ENCODE data around the gene GAMT.
"Not testable (repeated sequence)": the region's sequence is repeated elsewhere in the genome, so short reads cannot be mapped to it uniquely, and the experiment has no call there.

The GAMT gene

GRCh38 chr19:1401138-1401888 is at the start of gene GAMT:
TSS of gene GAMT (minus strand) at chr19:1401542. CDS start at chr19:1401476, 66 bp downstream.
- peak; percentile 81 for DNase-seq (ENCODE audit: low spot score)

GRCh38 chr19:1449467-1450442 is 48.4 kb upstream of the GAMT start, which contains the start of gene APC2:
TSS of gene APC2 (plus strand) at chr19:1450121. CDS start at chr19:1453002, 2,881 bp downstream.
- DNase-seq (ENCODE audit: low spot score): no peak

- DNase-seq (ENCODE audit: low spot score): no peak
Measured at GRCh38 chr19:1447944-1448343, 46.6 kb upstream of the GAMT start.

GRCh38 chr19:1447504-1447903 is 46.2 kb upstream of the GAMT start:
- DNase-seq (ENCODE audit: low spot score): no peak

- DNase-seq (ENCODE audit: low spot score): no peak
Measured at GRCh38 chr19:1446713-1447481, 45.6 kb upstream of the GAMT start.

GRCh38 chr19:1445932-1446712 is 44.8 kb upstream of the GAMT start:
- no peak for DNase-seq (ENCODE audit: low spot score)

- DNase-seq (ENCODE audit: low spot score): peak; percentile 88
Measured at GRCh38 chr19:1445185-1445931, 44.0 kb upstream of the GAMT start.

GRCh38 chr19:1441677-1442438 is 40.5 kb upstream of the GAMT start:
- DNase-seq (ENCODE audit: low spot score): no peak

GRCh38 chr19:1441022-1441426 is 39.7 kb upstream of the GAMT start:
- DNase-seq (ENCODE audit: low spot score): no peak

- DNase-seq (ENCODE audit: low spot score): no peak
Measured at GRCh38 chr19:1440418-1440801, 39.1 kb upstream of the GAMT start.

GRCh38 chr19:1439525-1440417 is 38.4 kb upstream of the GAMT start:
- DNase-seq (ENCODE audit: low spot score): not testable (repeated sequence)

- DNase-seq (ENCODE audit: low spot score): no peak
Measured at GRCh38 chr19:1438933-1439354, 37.6 kb upstream of the GAMT start.

GRCh38 chr19:1438035-1438932 is 36.9 kb upstream of the GAMT start, which contains the start of gene RPS15:
TSS of gene RPS15 (plus strand) at chr19:1438396. CDS start at chr19:1438426, 30 bp downstream.
- DNase-seq (ENCODE audit: low spot score): peak; percentile 98

GRCh38 chr19:1437609-1438008 is 36.3 kb upstream of the GAMT start:
- no peak for DNase-seq (ENCODE audit: low spot score)

GRCh38 chr19:1435378-1435989 is 34.1 kb upstream of the GAMT start:
- no peak for DNase-seq (ENCODE audit: low spot score)

- DNase-seq (ENCODE audit: low spot score): no peak
Measured at GRCh38 chr19:1434577-1435060, 33.3 kb upstream of the GAMT start.

GRCh38 chr19:1434040-1434366 is 32.7 kb upstream of the GAMT start:
- no peak for DNase-seq (ENCODE audit: low spot score)
